C4-2B (cell line): Measurements from ENCODE around the gene HSF2.

Experiments used
- CTCF ChIP-seq: fragments of 450-650 bp; conservative IDR thresholded peaks from 2 replicates; pipeline ENCODE4 v1.5.1; 2017; ENCODE audit warnings: mild to moderate bottlenecking
- ZFX ChIP-seq: fragments of 450-650 bp; IDR thresholded peaks from 2 replicates; pipeline ENCODE4 v1.6.1; 2017

- TF ChIP-seq CTCF (no peak), ZFX (no peak)
Observed at GRCh38 chr6:122363769-122364483, 35.5 kb upstream of the HSF2 start.
